Left ventricle myocardium inferior (tissue), 1 donor: ENCODE results near the gene CACNA1C. TPM values are rescaled to one million over a fixed set of nuclear protein-coding genes. Genes with fewer than 3 reads are reported as not detected.

ENCODE experiments used
- DNase-seq: peaks from one replicate; pipeline ENCODE4 v3.0.0-alpha.2; 2020
- H3K27ac ChIP-seq: fragments of 200-600 bp; replicated peaks from 2 replicates; pipeline ENCODE4 v1.8.0; 2021
- H3K27me3 ChIP-seq: fragments of 200-600 bp; 2 replicates; pipeline ENCODE4 v1.8.0; 2021; ENCODE audit warnings: low read depth
- H3K36me3 ChIP-seq: fragments of 200-600 bp; 2 replicates; pipeline ENCODE4 v1.8.0; 2021
- H3K4me1 ChIP-seq: fragments of 200-600 bp; 2 replicates; pipeline ENCODE4 v1.8.0; 2021
- H3K4me3 ChIP-seq: fragments of 200-600 bp; 2 replicates; pipeline ENCODE4 v1.8.0; 2021; ENCODE audit warnings: mild to moderate bottlenecking, moderate library complexity
- H3K9me3 ChIP-seq: fragments of 200-600 bp; replicated peaks from 2 replicates; pipeline ENCODE4 v1.8.0; 2021
- intact Hi-C: fragments of 100-400 bp; cut with micrococcal nuclease; formaldehyde crosslinking; loops from one replicate; pipeline ENCODE4 v1.11.0; 2022
- total RNA-seq: library from RNA; stranded (reverse); fragmentation: NEBNext Ultra II Directional; extraction: Animal tissue kit (Norgen Biotek cat#: 25700); gene quantifications from one replicate; pipeline ENCODE4 v1.2.1, GENCODE V29; 2021
- TF ChIP-seq, protein P1 (sequence below): fragments of 200-600 bp; IDR thresholded peaks from 2 replicates; pipeline ENCODE4 v1.8.0; 2021; ENCODE audit warnings: antibody characterized with exemption, mild to moderate bottlenecking, borderline replicate concordance
- donor health status: DM: no; HTN: yes; CAD: no; lungs with severe emphysema.

Gene CACNA1C
- total RNA-seq, 1 donor from 2014 or later, result 137 TPM

DNA sequence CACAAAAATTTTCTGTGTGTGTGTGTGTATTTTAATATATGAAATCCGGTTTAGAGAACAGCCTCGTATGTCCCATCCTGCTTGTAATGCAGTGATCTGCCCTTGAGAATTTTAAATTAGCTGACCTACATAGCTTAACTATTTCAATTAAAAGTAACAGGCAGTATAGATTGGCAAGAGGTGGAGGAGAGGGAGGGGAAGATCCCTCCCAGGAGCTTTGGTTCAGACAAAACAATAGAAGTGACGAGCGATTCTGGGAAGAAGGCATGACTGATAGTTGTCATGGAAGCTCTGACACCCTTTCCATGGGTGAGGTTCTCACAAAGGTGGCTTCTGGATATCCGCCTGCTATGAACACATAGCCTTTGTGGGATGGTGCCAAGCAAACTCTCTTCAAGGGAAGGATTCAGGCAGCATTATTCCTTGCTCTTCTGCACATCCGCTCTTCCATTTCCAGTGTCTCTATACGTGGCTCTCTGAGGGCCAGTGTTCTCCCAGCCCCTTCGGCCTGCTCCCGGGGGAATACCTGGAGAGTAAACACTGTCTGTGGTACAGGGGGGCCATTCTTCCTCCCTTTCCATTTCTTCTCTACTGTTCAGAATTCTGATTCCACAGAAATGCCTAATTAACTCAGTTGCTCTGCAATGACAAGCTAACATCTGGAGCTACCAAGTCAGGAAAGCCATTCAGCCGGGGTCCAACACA, 182.0 kb downstream of the CACNA1C start:
- peaks cover 99% of the 10 kb centered on the region for H3K4me1 ChIP-seq
- intact Hi-C loops, result no loop called here
- TF ChIP-seq, protein P1, sequence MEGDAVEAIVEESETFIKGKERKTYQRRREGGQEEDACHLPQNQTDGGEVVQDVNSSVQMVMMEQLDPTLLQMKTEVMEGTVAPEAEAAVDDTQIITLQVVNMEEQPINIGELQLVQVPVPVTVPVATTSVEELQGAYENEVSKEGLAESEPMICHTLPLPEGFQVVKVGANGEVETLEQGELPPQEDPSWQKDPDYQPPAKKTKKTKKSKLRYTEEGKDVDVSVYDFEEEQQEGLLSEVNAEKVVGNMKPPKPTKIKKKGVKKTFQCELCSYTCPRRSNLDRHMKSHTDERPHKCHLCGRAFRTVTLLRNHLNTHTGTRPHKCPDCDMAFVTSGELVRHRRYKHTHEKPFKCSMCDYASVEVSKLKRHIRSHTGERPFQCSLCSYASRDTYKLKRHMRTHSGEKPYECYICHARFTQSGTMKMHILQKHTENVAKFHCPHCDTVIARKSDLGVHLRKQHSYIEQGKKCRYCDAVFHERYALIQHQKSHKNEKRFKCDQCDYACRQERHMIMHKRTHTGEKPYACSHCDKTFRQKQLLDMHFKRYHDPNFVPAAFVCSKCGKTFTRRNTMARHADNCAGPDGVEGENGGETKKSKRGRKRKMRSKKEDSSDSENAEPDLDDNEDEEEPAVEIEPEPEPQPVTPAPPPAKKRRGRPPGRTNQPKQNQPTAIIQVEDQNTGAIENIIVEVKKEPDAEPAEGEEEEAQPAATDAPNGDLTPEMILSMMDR, result no peak
- no peak overlapping the region for H3K4me3 ChIP-seq
- no peaks in the 10 kb centered on the region for H3K27me3 ChIP-seq
- peak overlapping the region; percentile 89 for H3K27ac ChIP-seq
- no peaks in the 10 kb centered on the region for H3K36me3 ChIP-seq
- H3K9me3 ChIP-seq, result no peaks in the 10 kb centered on the region
- DNase-seq, result no peak

DNA sequence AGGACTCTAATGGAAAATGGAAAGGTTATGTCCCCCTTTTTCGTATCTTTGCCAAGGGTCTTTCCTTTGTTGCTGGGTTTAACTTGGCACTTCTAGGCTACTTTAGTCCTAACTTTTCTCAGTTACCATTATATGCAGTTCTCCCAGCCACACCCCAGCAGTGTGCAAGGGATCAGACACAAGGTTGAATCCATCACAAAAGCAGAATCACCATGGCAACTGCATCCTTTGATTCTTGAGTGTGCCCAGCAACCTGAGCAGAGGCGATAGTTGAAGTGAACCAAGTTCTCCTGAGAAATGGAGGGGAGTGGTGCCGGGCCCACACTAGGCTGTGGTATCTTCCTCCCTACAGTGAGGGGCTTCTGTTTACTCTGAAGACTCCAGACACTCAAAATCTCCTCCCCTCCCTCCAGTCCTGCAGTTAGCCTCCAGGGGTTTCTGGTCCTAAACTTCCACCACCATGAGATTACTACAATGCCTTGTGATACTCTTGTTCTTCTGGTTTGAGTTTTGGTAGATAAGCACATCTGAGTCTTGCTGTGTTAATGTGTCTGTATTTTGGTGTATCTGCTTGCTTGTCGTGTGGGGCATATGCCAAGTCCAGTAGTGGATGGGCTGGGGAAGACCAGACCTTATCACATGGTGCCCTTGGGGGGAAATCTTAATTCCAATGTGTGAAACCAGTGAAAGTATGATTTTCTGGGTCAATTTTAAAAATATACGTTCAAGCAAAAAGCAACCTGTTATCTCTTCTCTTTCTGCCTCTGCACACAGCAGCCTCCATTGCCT, 183.9 kb downstream of the CACNA1C start:
- TF ChIP-seq, protein P1, result no peak
- DNase-seq, result no peak
- Histone ChIP-seq H3K4me1 (peaks cover 99% of the 10 kb centered on the region), H3K27ac (peak overlapping the region; percentile 89), H3K4me3 (no peak overlapping the region), H3K36me3 (no peaks in the 10 kb centered on the region), H3K27me3 (no peaks in the 10 kb centered on the region), H3K9me3 (no peaks in the 10 kb centered on the region)
- intact Hi-C loops, result no loop called here

DNA sequence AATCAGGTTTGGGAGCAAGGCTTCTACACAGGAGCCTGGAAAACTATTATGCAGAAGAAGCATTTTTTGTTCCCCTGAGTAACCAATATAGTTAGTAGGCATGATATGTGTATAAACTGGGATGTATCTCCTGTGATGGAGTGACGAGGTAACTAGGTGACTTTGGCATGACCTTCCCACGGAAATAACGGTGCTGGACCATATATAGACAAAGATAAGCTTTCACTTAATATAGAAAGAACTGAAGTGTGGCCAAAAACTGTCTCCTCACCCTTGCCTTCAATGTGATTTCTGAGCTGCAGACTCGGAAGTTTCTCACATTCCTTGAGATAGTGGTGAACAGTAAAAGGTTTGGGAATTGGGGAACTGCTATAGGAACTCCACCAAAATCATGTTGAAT, 185.3 kb downstream of the CACNA1C start:
- peak overlapping the region; percentile 89 for H3K27ac ChIP-seq
- no peaks in the 10 kb centered on the region for H3K9me3 ChIP-seq
- H3K4me3 ChIP-seq, result peak overlapping the region; percentile 43
- H3K36me3 ChIP-seq, result no peaks in the 10 kb centered on the region
- intact Hi-C loops, result no loop called here
- peaks cover 99% of the 10 kb centered on the region for H3K4me1 ChIP-seq
- TF ChIP-seq, protein P1, result no peak
- DNase-seq, result no peak
- no peaks in the 10 kb centered on the region for H3K27me3 ChIP-seq

DNA sequence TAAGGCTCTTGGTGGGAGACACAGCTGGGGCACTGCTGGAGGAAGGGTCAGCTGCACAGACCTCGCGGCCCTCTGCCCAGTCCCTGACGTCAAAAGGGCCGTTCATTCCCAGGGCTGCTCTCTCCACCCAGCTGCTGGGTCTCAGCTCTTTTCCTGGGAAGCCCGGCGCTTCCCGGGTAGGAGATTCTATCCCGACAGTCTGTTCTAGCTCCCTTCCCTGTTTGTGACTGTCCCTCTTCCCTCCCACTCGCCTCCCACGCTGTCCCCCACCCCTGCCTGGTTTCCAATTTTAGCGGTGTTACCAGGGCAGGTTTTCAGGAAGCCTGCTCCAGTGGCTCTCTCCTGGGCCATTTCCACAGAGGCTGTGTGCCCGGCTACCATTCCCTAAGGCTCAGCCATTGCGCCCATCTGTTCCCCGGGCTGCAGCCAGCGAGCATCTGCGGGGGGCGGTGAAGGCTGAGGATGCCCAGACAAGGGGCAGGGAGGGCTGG, 186.6 kb downstream of the CACNA1C start:
- DNase-seq, result peak; percentile 63
- H3K36me3 ChIP-seq, result no peaks in the 10 kb centered on the region
- peaks cover 99% of the 10 kb centered on the region for H3K4me1 ChIP-seq
- TF ChIP-seq, protein P1, result no peak
- no peaks in the 10 kb centered on the region for H3K27me3 ChIP-seq
- intact Hi-C loops, result no loop called here
- H3K4me3 ChIP-seq, result peak overlapping the region; percentile 43
- no peaks in the 10 kb centered on the region for H3K9me3 ChIP-seq
- peak overlapping the region; percentile 89 for H3K27ac ChIP-seq

DNA sequence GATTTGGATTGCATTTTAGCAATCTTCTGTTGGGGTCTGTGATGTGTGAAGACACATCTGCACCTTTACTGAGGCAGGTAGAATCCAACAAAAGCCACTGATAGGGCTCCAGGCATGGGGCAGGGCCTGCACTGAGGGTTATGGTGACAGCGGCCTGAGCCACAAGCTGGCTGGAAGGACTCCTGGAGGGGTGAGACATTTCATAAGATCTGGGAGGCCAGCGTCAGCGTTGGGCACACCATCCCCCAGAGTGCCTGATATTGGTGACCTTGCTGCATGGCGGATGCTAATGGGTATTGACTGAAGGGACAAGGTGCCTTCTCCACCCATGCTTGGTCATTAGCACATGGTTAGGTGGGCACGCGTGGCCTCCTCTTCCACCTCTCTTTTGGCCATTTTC, 187.6 kb downstream of the CACNA1C start:
- no peaks in the 10 kb centered on the region for H3K27me3 ChIP-seq
- intact Hi-C loops, result no loop called here
- no peaks in the 10 kb centered on the region for H3K36me3 ChIP-seq
- peak overlapping the region; percentile 89 for H3K27ac ChIP-seq
- DNase-seq, result no peak
- TF ChIP-seq, protein P1, result no peak
- H3K4me1 ChIP-seq, result peaks cover 99% of the 10 kb centered on the region
- no peak overlapping the region for H3K4me3 ChIP-seq
- no peaks in the 10 kb centered on the region for H3K9me3 ChIP-seq
